ENCODE results near the gene COL27A1.
"Not testable (repeated sequence)": the region's sequence is repeated elsewhere in the genome, so short reads cannot be mapped to it uniquely, and the experiment has no call there.

Gene COL27A1

GRCh38 chr9:114185570-114186490, 30.5 kb downstream of the COL27A1 start:
- DNase-seq, result no peak

GRCh38 chr9:114186605-114187289, 31.4 kb downstream of the COL27A1 start:
- DNase-seq, result no peak

GRCh38 chr9:114187827-114188226, 32.5 kb downstream of the COL27A1 start:
- DNase-seq, result no peak

GRCh38 chr9:114189823-114190562, 34.7 kb downstream of the COL27A1 start:
- no peak for DNase-seq

GRCh38 chr9:114190563-114190905, 35.2 kb downstream of the COL27A1 start:
- no peak for DNase-seq

GRCh38 chr9:114191402-114191801, 36.1 kb downstream of the COL27A1 start:
- DNase-seq, result not testable (repeated sequence)

- DNase-seq, result no peak
Measured at GRCh38 chr9:114192539-114192938, 37.2 kb downstream of the COL27A1 start.

- DNase-seq, result no peak
Measured at GRCh38 chr9:114193090-114193489, 37.8 kb downstream of the COL27A1 start.

GRCh38 chr9:114196117-114196516, 40.8 kb downstream of the COL27A1 start:
- no peak for DNase-seq

GRCh38 chr9:114196979-114197622, 41.8 kb downstream of the COL27A1 start:
- no peak for DNase-seq

GRCh38 chr9:114198249-114199040, 43.1 kb downstream of the COL27A1 start:
- no peak for DNase-seq

- DNase-seq, result no peak
Measured at GRCh38 chr9:114200721-114201300, 45.5 kb downstream of the COL27A1 start.

GRCh38 chr9:114202396-114202795, 47.1 kb downstream of the COL27A1 start:
- no peak for DNase-seq

GRCh38 chr9:114202849-114203248, 47.5 kb downstream of the COL27A1 start:
- no peak for DNase-seq

- no peak for DNase-seq
Measured at GRCh38 chr9:114203410-114204140, 48.2 kb downstream of the COL27A1 start.

- DNase-seq, result no peak
Measured at GRCh38 chr9:114204265-114204664, 48.9 kb downstream of the COL27A1 start.

GRCh38 chr9:114205171-114206015, 50.1 kb downstream of the COL27A1 start:
- no peak for DNase-seq

GRCh38 chr9:114206221-114206789, 51.0 kb downstream of the COL27A1 start:
- DNase-seq, result no peak

- no peak for DNase-seq
Measured at GRCh38 chr9:114207034-114207810, 51.9 kb downstream of the COL27A1 start.

All from activated naive CD4-positive, alpha-beta T cell (primary cell).